ENCODE data around the gene CTSZ. TPM values are rescaled to one million over a fixed set of nuclear protein-coding genes. Genes with fewer than 3 reads are reported as not detected.

The CTSZ gene
- total and polyA plus RNA-seq, 2 experiments from 2014 or later, result 13.5 to 391 TPM

GRCh38 chr20:58990651-58991445 is 16.2 kb downstream of the CTSZ start:
- TF ChIP-seq EZH2 (IDR thresholded peaks at IDR 0.05; ENCODE audit: insufficient read depth, poor library complexity, severe bottlenecking) (no peak), EZH2phosphoT487 (IDR thresholded peaks at IDR 0.05; ENCODE audit: insufficient read depth, low read depth) (no peak)
- no peak for DNase-seq
- Histone ChIP-seq H3K4me1 (ENCODE audit: insufficient read depth) (no peaks in the 10 kb centered on the region), H3K4me2 (ENCODE audit: unreplicated experiment) (no peak overlapping the region), H2AFZ (no peak overlapping the region), H3F3A (ENCODE audit: insufficient read depth) (peaks cover 30% of the 10 kb centered on the region), H4K20me1 (ENCODE audit: insufficient read depth) (no peaks in the 10 kb centered on the region), H3K27me3 (replicated peaks; ENCODE audit: insufficient read depth) (no peaks in the 10 kb centered on the region), H3K79me2 (ENCODE audit: insufficient read depth) (peaks cover 22% of the 10 kb centered on the region), H3K4me3 (no peak overlapping the region), H3K9me3 (ENCODE audit: low read depth) (no peaks in the 10 kb centered on the region), H3K27ac (no peak overlapping the region), H3K9me2 (ENCODE audit: insufficient read depth) (no peaks in the 10 kb centered on the region), H3K36me3 (ENCODE audit: low read depth) (peaks cover 48% of the 10 kb centered on the region; the same call in 1 of the 2 replicates), H3K9ac (no peak overlapping the region)
- in situ Hi-C loops (cut with MboI), result no loop called here
- 84 to 85% methylated on average over 14 of the region's 14 CpGs for WGBS, 2 experiments (ENCODE audit: low coverage in 1 of 2, low lambda C conversion rate in 2 of 2, missing lambda C conversion rate in 2 of 2)

DNA sequence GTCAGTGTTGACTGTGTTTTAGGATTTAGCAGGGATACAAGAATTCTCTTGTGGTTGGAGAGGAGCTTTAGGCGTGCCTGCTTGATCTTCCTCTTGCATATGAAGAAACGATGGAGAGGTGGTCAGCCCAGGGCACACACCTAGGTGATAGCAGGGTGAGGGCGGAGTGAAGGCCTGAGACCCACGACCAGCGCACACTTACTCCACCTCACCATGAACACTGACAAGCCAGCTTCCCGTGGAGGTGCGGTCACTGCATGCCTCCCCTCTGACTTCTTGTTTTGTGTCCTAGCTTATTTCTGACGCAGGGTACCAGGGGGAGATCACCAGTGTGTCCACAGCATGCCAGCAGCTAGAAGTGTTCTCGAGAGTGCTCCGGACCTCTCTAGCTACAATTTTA is 17.9 kb downstream of the CTSZ start:
- Histone ChIP-seq H3K79me2 (ENCODE audit: insufficient read depth) (peaks cover 39% of the 10 kb centered on the region), H3F3A (ENCODE audit: insufficient read depth) (peaks cover 21% of the 10 kb centered on the region), H2AFZ (no peak overlapping the region), H3K4me1 (ENCODE audit: insufficient read depth) (no peaks in the 10 kb centered on the region; the same call in 1 of the 2 replicates), H3K36me3 (ENCODE audit: low read depth) (peaks cover 48% of the 10 kb centered on the region; the same call in 1 of the 2 replicates), H3K9me2 (ENCODE audit: insufficient read depth) (no peaks in the 10 kb centered on the region), H3K27ac (no peak overlapping the region), H3K9ac (no peak overlapping the region), H3K4me3 (no peak overlapping the region), H4K20me1 (ENCODE audit: insufficient read depth) (no peaks in the 10 kb centered on the region), H3K9me3 (ENCODE audit: low read depth) (no peaks in the 10 kb centered on the region), H3K4me2 (ENCODE audit: unreplicated experiment) (no peak overlapping the region), H3K27me3 (replicated peaks; ENCODE audit: insufficient read depth) (no peaks in the 10 kb centered on the region)
- TF ChIP-seq EZH2 (IDR thresholded peaks at IDR 0.05; ENCODE audit: insufficient read depth, poor library complexity, severe bottlenecking), result no peak
- no peak for TF ChIP-seq EZH2phosphoT487 (IDR thresholded peaks at IDR 0.05; ENCODE audit: insufficient read depth, low read depth)
- no peak for DNase-seq
- 96 to 97% methylated on average over 10 of the region's 10 CpGs for WGBS, 2 experiments (ENCODE audit: low coverage in 1 of 2, low lambda C conversion rate in 2 of 2, missing lambda C conversion rate in 2 of 2)
- in situ Hi-C loops (cut with MboI), result no loop called here

DNA sequence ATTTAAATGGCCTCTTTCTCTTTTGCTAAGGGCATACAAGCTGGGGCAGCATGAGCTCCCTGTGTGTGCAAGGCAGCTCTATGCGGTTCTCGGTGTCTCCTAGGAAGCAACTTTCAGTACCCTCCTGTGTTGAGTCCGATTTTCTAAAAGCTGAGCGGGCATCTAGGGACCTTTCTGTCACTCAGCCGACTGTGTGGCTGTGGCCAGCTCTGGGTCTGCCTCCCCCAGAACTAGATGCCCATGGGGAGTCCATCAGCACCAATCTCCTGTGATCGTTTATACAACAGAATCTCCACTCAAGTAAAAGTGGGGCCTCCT is 18.5 kb downstream of the CTSZ start:
- WGBS, 2 experiments (ENCODE audit: low coverage in 1 of 2, low lambda C conversion rate in 2 of 2, missing lambda C conversion rate in 2 of 2), result 97 to 98% methylated on average over 6 of the region's 6 CpGs

GRCh38 chr20:58987790-58988564 is 19.1 kb downstream of the CTSZ start:
- H3F3A ChIP-seq (ENCODE audit: insufficient read depth), result peaks cover 21% of the 10 kb centered on the region
- no peaks in the 10 kb centered on the region; the same call in none of the 2 replicates for H3K4me1 ChIP-seq (ENCODE audit: insufficient read depth)
- no peaks in the 10 kb centered on the region for H3K9me2 ChIP-seq (ENCODE audit: insufficient read depth)
- H3K4me2 ChIP-seq (ENCODE audit: unreplicated experiment), result no peak overlapping the region
- H3K27ac ChIP-seq, result no peak overlapping the region
- 81 to 83% methylated on average over 9 of the region's 9 CpGs for WGBS, 2 experiments (ENCODE audit: low coverage in 1 of 2, low lambda C conversion rate in 2 of 2, missing lambda C conversion rate in 2 of 2)
- H3K79me2 ChIP-seq (ENCODE audit: insufficient read depth), result peaks cover 51% of the 10 kb centered on the region
- TF ChIP-seq EZH2phosphoT487 (IDR thresholded peaks at IDR 0.05; ENCODE audit: insufficient read depth, low read depth) (no peak), EZH2 (IDR thresholded peaks at IDR 0.05; ENCODE audit: insufficient read depth, poor library complexity, severe bottlenecking) (no peak)
- H4K20me1 ChIP-seq (ENCODE audit: insufficient read depth), result no peaks in the 10 kb centered on the region; the same call in 1 of the 2 replicates
- no peak overlapping the region for H3K4me3 ChIP-seq
- H3K9ac ChIP-seq, result no peak overlapping the region
- no peak for DNase-seq
- H2AFZ ChIP-seq, result no peak overlapping the region
- H3K36me3 ChIP-seq (ENCODE audit: low read depth), result peaks cover 48% of the 10 kb centered on the region; the same call in 1 of the 2 replicates
- H3K9me3 ChIP-seq (ENCODE audit: low read depth), result no peaks in the 10 kb centered on the region
- no peaks in the 10 kb centered on the region for H3K27me3 ChIP-seq (replicated peaks; ENCODE audit: insufficient read depth)
- in situ Hi-C loops (cut with MboI), result no loop called here

More for the DNA sequence above, 18.5 kb downstream of the CTSZ start:
- Histone ChIP-seq H4K20me1 (ENCODE audit: insufficient read depth) (no peaks in the 10 kb centered on the region; the same call in 1 of the 2 replicates), H3K27me3 (replicated peaks; ENCODE audit: insufficient read depth) (no peaks in the 10 kb centered on the region), H3K27ac (no peak overlapping the region), H3F3A (ENCODE audit: insufficient read depth) (peaks cover 21% of the 10 kb centered on the region), H2AFZ (no peak overlapping the region), H3K9me2 (ENCODE audit: insufficient read depth) (no peaks in the 10 kb centered on the region), H3K36me3 (ENCODE audit: low read depth) (peaks cover 48% of the 10 kb centered on the region; the same call in 1 of the 2 replicates), H3K4me1 (ENCODE audit: insufficient read depth) (no peaks in the 10 kb centered on the region; the same call in none of the 2 replicates), H3K4me2 (ENCODE audit: unreplicated experiment) (no peak overlapping the region), H3K4me3 (no peak overlapping the region), H3K79me2 (ENCODE audit: insufficient read depth) (peaks cover 45% of the 10 kb centered on the region), H3K9me3 (ENCODE audit: low read depth) (no peaks in the 10 kb centered on the region), H3K9ac (no peak overlapping the region)
- in situ Hi-C loops (cut with MboI), result no loop called here
- DNase-seq, result no peak
- TF ChIP-seq EZH2phosphoT487 (IDR thresholded peaks at IDR 0.05; ENCODE audit: insufficient read depth, low read depth) (no peak), EZH2 (IDR thresholded peaks at IDR 0.05; ENCODE audit: insufficient read depth, poor library complexity, severe bottlenecking) (no peak)
